Right ventricle myocardium inferior (tissue), 1 donor: ENCODE data around the gene PAX5. TPM values are rescaled to one million over a fixed set of nuclear protein-coding genes. Genes with fewer than 3 reads are reported as not detected.
A peak's percentile ranks its signal among the peaks of the same experiment; 100 is the strongest.
"Not testable (repeated sequence)": the region's sequence is repeated elsewhere in the genome, so short reads cannot be mapped to it uniquely, and the experiment has no call there.

Experiments
- ATAC-seq: fragments of 200-7000 bp; cut with Tn5 transposase; one replicate; pipeline ENCODE4 v1.9.1; 2020; ENCODE audit warnings: mild to moderate bottlenecking, moderate library complexity
- DNase-seq: peaks from one replicate; pipeline ENCODE4 v3.0.0; 2021; ENCODE audit errors: missing footprints
- intact Hi-C: fragments of 100-400 bp; cut with DNase I; formaldehyde crosslinking; loops from one replicate; pipeline ENCODE4 v1.11.0; 2022
- total RNA-seq: library from RNA; stranded (reverse); fragmentation: NEBNext Ultra II Directional; extraction: Animal tissue kit (Norgen Biotek cat#: 25700); gene quantifications from one replicate; pipeline ENCODE4 v1.2.1, GENCODE V29; 2021
- donor health status: DM: no; HTN: yes; CAD: no; lungs with severe emphysema.

The PAX5 gene
- total RNA-seq, 1 donor from 2014 or later = not detected

GRCh38 chr9:36878986-36879982 lies 154.8 kb downstream of the PAX5 start:
- DNase-seq = no peak
- intact Hi-C loops = no loop called here
- no peak for ATAC-seq

- ATAC-seq = no peak
Measured at GRCh38 chr9:36877239-36877638, 156.8 kb downstream of the PAX5 start.

DNA sequence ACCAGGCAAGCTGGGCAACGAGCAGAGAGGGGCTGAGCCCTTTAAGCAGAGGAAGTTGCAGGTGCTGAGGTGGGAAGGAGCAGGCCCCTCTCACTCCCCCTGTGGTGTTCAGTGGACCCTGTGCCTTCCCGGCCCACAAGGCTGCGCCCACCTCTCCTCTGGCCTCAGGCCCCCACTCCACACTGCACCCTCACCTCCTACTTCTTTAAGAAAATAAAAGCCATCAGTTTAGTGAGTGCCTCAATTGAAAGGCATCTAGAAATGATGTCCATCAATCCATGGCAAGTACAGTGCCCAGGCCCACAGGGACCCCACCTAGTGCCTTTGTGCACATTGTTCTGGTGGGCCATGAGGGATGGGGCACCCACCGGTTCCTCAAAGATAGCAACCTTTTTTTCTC lies 158.0 kb downstream of the PAX5 start:
- no peak for DNase-seq
- intact Hi-C loops = no loop called here

More at GRCh38 chr9:36877239-36877638, 156.8 kb downstream of the PAX5 start:
- no peak for DNase-seq
- intact Hi-C loops = no loop called here

GRCh38 chr9:36874921-36875320 lies 159.1 kb downstream of the PAX5 start:
- ATAC-seq = no peak
- intact Hi-C loops = no loop called here
- no peak for DNase-seq

More for the DNA sequence above, 158.0 kb downstream of the PAX5 start:
- no peak for ATAC-seq

GRCh38 chr9:36874261-36874660 lies 159.8 kb downstream of the PAX5 start:
- no peak for ATAC-seq
- DNase-seq = no peak
- intact Hi-C loops = no loop called here

DNA sequence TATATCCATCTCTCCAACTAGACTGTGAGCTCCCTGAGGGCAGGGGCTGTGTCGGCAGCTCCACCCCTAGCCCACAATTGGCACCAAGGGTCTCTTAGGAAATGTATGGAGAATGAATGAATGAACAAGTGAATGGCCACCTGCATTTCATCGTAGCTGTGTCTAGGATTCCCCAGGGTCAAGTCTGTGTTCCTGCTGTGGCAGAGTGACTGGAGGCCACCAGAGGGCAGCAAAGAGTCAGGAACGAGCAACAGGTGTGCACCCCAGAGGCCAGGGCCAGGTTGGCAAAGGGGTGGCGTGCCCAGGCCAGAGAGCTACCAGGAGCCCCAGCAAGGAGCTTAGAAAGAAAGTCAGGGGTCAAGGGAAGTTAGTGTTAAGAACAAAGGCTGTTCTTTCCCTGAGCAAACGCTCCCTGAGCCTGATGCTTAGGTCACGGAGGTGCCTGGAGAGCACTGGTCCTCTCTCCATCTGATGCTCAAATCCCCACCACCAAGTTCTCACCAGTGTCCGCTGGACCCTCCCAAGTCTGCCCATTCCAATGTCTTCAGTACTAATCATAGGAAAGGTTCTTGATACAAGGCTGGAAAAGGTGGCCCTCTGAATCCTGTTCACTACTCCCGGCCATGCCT lies 160.7 kb downstream of the PAX5 start:
- intact Hi-C loops = no loop called here
- no peak for DNase-seq
- ATAC-seq = no peak

GRCh38 chr9:36872641-36873040 lies 161.4 kb downstream of the PAX5 start:
- intact Hi-C loops = no loop called here

DNA sequence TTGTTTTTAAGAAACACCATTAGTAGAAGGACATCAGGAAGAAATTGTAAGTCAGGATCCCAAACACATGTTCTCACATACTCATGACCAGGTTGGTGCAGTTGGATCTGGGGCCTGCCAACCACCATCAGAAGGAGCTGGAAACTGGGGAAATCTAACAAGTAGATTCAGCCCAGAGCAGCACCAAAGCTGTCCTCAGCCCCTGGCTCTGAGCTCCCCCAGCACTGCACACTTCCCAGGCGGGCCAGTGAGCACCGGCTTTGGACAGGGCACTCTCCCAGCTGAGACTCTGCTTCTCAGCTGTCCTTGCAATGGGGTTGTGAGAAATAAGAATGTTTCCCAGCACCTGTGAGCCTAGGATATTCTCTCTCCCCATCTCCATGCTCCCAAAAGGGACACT lies 162.5 kb downstream of the PAX5 start:
- intact Hi-C loops = no loop called here
- ATAC-seq = no peak
- peak; percentile 35 for DNase-seq

More at GRCh38 chr9:36872641-36873040, 161.4 kb downstream of the PAX5 start:
- ATAC-seq = no peak
- DNase-seq = no peak

DNA sequence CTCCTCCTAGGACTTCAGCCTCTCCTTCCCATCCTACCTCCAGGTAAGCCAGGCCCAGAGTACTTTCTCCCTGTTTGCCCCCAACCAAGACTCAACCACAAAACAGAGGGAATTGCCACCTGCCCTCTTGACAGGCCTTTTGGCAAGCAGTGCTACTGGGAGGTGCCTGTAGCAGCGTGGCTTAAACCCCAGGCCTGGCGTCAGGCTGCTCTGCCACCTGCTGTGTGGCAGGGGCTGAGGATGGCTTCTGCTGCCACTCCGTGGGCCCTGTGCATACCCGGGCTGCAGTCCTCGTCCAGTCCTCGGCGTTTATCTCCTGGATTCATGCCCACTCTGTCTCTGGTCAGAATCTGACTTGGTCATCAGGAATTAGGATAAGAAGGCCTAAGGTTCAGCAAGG lies 163.1 kb downstream of the PAX5 start:
- ATAC-seq (no peak), DNase-seq (no peak)
- intact Hi-C loops = no loop called here

- ATAC-seq, intact Hi-C loops, DNase-seq: not testable (repeated sequence)
Measured at GRCh38 chr9:36869605-36870004, 164.5 kb downstream of the PAX5 start.

- intact Hi-C loops = no loop called here
- no peak for ATAC-seq
- no peak for DNase-seq
Measured at GRCh38 chr9:36868586-36869282, 165.3 kb downstream of the PAX5 start.

DNA sequence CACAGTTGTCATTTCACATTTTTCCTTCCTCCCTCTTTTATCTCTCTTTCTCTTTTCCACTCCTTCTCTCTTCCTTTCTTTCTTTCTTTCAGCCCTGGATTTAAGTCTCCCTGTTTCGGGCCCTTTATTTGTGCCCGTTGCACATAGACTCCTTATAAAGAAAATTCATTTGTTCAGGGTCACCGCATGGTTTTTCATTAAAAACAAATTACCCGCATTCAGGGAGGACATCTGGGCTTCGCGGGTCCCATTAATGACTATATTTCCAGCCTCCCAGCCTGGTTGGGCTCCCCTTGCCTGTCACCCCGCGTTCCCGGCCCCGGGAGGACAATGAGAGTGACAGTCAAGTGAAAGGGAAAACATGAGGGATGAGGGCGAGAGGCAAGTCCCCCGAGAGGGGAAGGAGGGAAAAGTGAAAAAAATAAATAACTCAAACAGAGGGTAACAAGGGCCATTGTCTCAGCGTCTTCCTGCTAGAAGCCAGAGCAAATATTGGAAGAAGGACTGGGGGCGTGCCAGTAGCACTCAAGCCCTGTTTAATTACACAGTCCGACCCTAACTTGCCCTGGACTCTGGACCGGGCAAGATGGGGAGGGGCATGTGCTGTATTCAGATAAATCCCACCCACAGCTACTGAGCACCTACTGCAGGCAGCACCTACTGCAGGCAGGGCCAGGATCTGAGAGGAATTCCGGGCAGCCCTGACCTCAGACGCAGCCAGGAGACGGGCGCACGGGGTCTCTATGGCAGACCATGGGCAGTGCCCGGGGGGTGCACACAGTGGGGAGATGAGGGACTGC lies 166.2 kb downstream of the PAX5 start:
- DNase-seq (no peak), ATAC-seq (no peak)
- intact Hi-C loops = no loop called here

DNA sequence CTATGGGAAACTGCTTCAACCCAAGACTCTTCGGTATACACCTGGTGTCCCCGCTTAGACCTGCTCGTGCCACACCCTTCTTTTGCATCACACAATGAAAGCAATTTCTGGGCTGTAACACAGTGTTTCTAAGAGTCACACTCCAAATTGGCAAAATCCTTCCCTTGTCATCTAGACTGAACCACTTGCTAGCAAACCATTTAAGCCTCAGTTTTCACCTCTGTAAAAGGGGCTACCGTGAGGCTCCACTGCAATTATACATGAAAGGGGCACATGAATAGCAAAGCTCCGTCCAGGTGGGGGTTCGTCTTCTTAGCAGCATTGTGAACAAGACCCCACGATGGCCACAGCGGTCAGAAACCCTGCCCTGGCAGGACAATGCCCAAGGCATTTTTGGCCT lies 166.8 kb downstream of the PAX5 start:
- intact Hi-C loops = no loop called here

GRCh38 chr9:36866840-36867239 lies 167.2 kb downstream of the PAX5 start:
- intact Hi-C loops = no loop called here
- DNase-seq (no peak), ATAC-seq (no peak)

More for the DNA sequence above, 166.8 kb downstream of the PAX5 start:
- DNase-seq (no peak), ATAC-seq (no peak)

DNA sequence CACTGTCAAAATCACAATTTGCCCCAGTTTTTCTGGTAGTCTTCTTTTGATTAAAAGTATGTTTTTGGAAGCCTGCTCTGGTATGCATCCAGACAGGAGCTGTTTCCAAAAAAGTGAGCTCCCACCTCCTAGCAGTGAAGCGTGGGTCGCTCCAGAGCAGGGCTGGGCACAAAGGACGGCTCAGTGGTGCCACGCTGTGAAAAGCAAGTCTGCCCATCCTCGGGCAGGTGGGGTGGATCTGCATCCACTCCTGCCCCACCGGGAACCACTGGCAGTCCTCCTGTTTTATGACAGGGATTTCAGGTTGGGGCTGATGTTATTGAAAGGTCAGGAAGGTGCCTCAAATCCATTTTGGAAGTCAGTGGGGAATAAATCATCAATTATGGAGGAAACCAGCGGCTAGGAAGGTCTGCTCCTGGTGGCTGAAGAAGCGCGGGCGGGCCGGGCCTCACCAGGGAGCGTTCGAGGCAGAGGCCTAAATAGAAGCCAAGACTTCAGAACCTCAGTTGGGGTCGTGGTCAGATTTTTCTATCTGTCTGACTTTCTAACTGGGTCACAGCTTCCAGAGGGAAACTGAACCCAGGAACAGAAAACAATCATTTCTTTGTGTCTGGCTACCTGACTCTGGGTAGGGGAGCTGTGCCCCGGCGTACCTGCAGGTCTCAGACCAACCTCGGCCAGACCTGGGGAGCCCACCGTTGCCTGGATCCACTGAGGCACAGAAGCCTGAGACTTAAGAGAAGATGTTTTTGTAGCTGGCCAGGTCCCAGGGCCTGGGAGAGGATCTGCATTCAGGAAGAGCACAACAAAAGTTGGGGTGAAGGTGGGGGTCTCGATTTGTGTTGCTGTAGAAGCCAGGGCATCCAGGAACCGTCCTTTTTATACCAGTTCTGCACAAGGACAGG lies 168.1 kb downstream of the PAX5 start:
- DNase-seq (peak; percentile 53), ATAC-seq (no peak)
- intact Hi-C loops = no loop called here

- ATAC-seq = no peak
- peak; percentile 56 for DNase-seq
Measured at GRCh38 chr9:36864491-36865410, 169.3 kb downstream of the PAX5 start.

More at GRCh38 chr9:36864491-36865410, 169.3 kb downstream of the PAX5 start:
- intact Hi-C loops = no loop called here
